BJ (cell line): ENCODE measurements around the gene LAG3. TPM values are rescaled to one million over a fixed set of nuclear protein-coding genes. Genes with fewer than 3 reads are reported as not detected.

Experiments used
- CTCF ChIA-PET: fragments of 350-600 bp; formaldehyde crosslinking; extraction: SDS; loops from one replicate; lab custom pipeline; 2021; ENCODE audit warnings: antibody characterized with exemption, inconsistent platforms; lab: Yijun Ruan, JAX
- POLR2A ChIA-PET: fragments of 300-600 bp; sonication (Branson Sonifier 250); formaldehyde crosslinking; extraction: SDS; loops from one replicate; lab custom pipeline; 2021; ENCODE audit warnings: antibody characterized with exemption; lab: Charles Lee
- DNase-seq: peaks from one replicate; pipeline ENCODE4 v3.0.0-alpha.2; 2011; ENCODE audit warnings: low read depth
- H3K27me3 ChIP-seq: 2 replicates; pipeline ENCODE4 v1.6.0; 2011; ENCODE audit warnings: low read length; ENCODE audit not compliant: control insufficient read depth, insufficient read depth
- H3K36me3 ChIP-seq: 2 replicates; pipeline ENCODE4 v1.5.1; 2011; ENCODE audit warnings: low read length; ENCODE audit not compliant: control insufficient read depth, insufficient read depth
- H3K4me3 ChIP-seq: 2 replicates; pipeline ENCODE4 v1.5.1; 2011; ENCODE audit warnings: low read depth, mild to moderate bottlenecking, control low read depth, low read length
- polyA plus RNA-seq: library from polyadenylated mRNA; depleted of rRNA; stranded (reverse); fragments of >200 nt; gene quantifications from 2 replicates; pipeline ENCODE4 v1.2.3, GENCODE V29; 2011
- TF ChIP-seq, protein P1 (sequence below): IDR thresholded peaks from 2 replicates; pipeline ENCODE4 v1.5.1; 2011; ENCODE audit warnings: low read depth, mild to moderate bottlenecking, control low read depth, inconsistent platforms, low read length, moderate library complexity; ENCODE audit not compliant: insufficient read depth

LAG3 gene
- polyA plus RNA-seq, 1 experiment = 0.50 TPM

DNA sequence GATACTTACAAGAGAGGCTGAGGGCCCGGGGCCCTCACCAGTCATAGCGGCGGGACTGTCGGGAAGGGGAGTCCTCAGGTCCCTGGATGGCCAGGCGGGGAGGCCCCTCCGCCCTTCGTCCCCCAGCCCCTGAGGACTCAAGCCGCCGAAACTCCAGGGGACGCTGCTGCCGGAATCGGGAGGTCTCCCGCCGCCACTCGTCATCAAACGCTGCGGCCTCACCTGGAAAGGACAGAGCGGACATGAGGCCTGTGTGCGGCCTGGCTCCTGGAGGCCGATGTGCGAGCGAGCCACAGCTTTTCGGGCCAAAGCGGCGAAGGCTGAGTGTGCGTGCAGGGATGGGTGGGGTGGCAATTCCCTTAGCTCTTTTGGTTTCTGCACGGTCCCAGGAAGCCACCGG lies 23.6 kb upstream of the LAG3 start:
- ChIA-PET CTCF (interaction anchor here (1.1 kb wide), 1 partner anchor 30 kb away, joined by 3 read pairs; no protein-coding TSS in a partner anchor), POLR2A (no interaction called here)
- Histone ChIP-seq H3K36me3 (peaks cover 44% of the 10 kb centered on the region), H3K4me3 (no peak overlapping the region), H3K27me3 (no peaks in the 10 kb centered on the region)
- TF ChIP-seq, protein P1, sequence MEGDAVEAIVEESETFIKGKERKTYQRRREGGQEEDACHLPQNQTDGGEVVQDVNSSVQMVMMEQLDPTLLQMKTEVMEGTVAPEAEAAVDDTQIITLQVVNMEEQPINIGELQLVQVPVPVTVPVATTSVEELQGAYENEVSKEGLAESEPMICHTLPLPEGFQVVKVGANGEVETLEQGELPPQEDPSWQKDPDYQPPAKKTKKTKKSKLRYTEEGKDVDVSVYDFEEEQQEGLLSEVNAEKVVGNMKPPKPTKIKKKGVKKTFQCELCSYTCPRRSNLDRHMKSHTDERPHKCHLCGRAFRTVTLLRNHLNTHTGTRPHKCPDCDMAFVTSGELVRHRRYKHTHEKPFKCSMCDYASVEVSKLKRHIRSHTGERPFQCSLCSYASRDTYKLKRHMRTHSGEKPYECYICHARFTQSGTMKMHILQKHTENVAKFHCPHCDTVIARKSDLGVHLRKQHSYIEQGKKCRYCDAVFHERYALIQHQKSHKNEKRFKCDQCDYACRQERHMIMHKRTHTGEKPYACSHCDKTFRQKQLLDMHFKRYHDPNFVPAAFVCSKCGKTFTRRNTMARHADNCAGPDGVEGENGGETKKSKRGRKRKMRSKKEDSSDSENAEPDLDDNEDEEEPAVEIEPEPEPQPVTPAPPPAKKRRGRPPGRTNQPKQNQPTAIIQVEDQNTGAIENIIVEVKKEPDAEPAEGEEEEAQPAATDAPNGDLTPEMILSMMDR = no peak
- no peak for DNase-seq

DNA sequence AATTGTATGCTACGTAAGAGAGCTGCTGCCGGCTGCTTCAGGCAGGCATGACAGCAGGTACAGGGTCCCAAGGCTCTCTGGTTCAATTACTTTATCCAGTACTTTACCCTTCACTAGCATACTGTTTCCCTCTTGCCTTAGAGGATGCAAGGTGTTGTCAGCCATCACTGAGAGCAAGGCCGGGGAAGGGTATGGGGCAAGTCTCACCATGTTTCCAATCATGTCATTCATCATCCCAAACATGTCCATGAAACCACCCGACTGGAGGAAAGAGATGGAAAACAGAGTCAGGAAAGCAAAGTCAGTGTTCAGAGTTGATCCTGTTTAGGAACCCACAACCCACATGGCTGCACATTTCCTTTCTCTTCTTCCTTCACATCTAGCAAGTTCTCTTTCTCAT lies 21.8 kb upstream of the LAG3 start:
- Histone ChIP-seq H3K36me3 (peaks cover 43% of the 10 kb centered on the region), H3K4me3 (no peak overlapping the region), H3K27me3 (no peaks in the 10 kb centered on the region)
- CTCF ChIA-PET = no interaction called here
- POLR2A ChIA-PET = no interaction called here
- no peak for DNase-seq
- TF ChIP-seq, protein P1 = no peak

DNA sequence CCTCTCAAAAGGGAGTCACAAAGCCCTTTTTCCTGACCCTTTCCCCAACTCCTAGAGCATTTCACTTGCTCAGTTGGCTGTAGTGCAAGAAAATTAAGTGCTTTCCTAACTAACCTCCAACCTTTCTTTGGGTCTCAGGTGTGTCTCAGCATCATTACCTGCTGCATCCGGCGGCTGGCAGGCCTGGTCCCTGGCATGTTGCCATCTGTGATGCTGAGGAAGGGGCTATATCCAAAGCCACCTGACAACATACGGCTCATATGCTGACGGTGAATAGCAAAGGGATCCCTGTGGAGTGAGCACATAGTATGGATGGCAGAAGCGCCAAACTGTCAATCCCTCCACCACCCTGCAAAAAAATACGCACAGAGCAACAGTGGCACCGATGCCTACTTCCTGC lies 20.6 kb upstream of the LAG3 start:
- ChIA-PET CTCF (interaction anchor here (0.6 to 13.4 kb wide), 15 partner anchors 8 to 133 kb away, joined by 3 to 222 read pairs (median 12); partner anchors contain the start of genes GPR162, LAG3, P3H3 and PTMS), POLR2A (interaction anchor here (0.5 to 1.3 kb wide), 2 partner anchors 14 to 101 kb away, joined by 5 read pairs; partner anchors contain the start of gene PTMS)
- TF ChIP-seq, protein P1 = no peak
- Histone ChIP-seq H3K36me3 (peaks cover 39% of the 10 kb centered on the region), H3K4me3 (peak overlapping the region; percentile 98), H3K27me3 (no peaks in the 10 kb centered on the region)
- no peak for DNase-seq

DNA sequence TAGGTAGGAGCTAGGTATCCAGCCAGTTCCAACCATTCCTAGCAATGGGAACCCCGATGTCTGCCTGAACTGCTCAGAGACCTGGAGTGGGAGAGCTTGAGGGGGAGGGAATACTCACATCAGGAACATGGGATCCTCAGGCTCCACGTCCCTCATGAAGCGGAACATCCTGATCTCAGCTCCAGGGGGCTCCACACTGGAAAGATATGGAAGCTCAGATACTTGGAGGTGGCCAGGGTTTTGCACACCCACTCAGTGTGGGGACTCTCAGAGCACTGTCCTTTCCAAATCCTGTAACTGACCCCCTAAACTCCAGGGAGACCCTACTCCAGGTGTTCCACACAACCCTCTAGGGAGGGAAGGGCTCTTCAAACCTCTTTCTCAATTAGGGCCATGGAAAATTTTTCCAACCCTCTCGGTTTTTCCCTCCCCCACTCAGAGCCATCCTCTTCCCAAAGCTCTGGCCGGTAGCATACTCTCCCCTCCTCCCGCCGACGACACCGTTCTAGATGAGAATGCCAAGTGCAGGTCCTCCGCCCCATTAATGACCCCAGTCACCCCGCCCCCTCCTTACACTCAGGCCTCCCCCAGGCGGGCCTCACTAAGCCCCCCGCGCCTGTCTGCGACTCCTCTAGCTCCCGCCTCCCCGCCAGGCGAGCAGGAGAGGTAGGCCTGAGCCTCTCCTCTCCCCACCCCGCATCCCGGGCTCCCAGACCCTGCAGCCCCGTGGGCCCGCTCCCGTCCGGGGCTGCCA lies 20.0 kb upstream of the LAG3 start:
- ChIA-PET POLR2A (interaction anchor here (0.5 to 1.9 kb wide), 5 partner anchors 13 to 380 kb away, joined by 3 to 14 read pairs (median 5); partner anchors contain the start of gene PTMS), CTCF (interaction anchor here (0.6 to 13.4 kb wide), 31 partner anchors 8 to 681 kb away, joined by 3 to 222 read pairs (median 6); partner anchors contain the start of genes CDCA3, COPS7A, GPR162 and LAG3)
- Histone ChIP-seq H3K36me3 (peaks cover 37% of the 10 kb centered on the region), H3K27me3 (no peaks in the 10 kb centered on the region), H3K4me3 (peak overlapping the region; percentile 98)
- TF ChIP-seq, protein P1 = peak; percentile 63
- DNase-seq = no peak
